ENCODE results near the gene SDC3. TPM values are rescaled to one million over a fixed set of nuclear protein-coding genes. Genes with fewer than 3 reads are reported as not detected.
A peak's percentile ranks its signal among the peaks of the same experiment; 100 is the strongest.

Gene SDC3
- total RNA-seq, 4 donors from 2014 or later = 4.3 to 23.5 (median 14.5) TPM

GRCh38 chr1:30823969-30824735, 84.4 kb downstream of the SDC3 start:
- intact Hi-C loops (cut with DNase I; ENCODE audit: low total_unique reads) = no loop called here
- no peak for TF ChIP-seq POLR2A (IDR thresholded peaks at IDR 0.05)
- TF ChIP-seq CTCF (IDR thresholded peaks at IDR 0.05) = no peak
- 0 to 1% methylated on average over 39 to 44 of the region's 44 CpGs for WGBS, 2 donors
- peak; percentile 87 to 98 for DNase-seq (ENCODE audit: low spot score in 2 of 2)
- peak overlapping the region; percentile 4 for H3K4me3 ChIP-seq (ENCODE audit: low read depth, poor library complexity, severe bottlenecking)

- no peak for DNase-seq (ENCODE audit: low spot score in 2 of 2)
- TF ChIP-seq POLR2A (IDR thresholded peaks at IDR 0.05) = no peak
- TF ChIP-seq CTCF (IDR thresholded peaks at IDR 0.05) = no peak
- H3K4me3 ChIP-seq (ENCODE audit: low read depth, poor library complexity, severe bottlenecking) = no peak overlapping the region
Observed at GRCh38 chr1:30823627-30823968, 85.0 kb downstream of the SDC3 start.

GRCh38 chr1:30822966-30823581, 85.5 kb downstream of the SDC3 start:
- 61% methylated on average over 6 of the region's 6 CpGs for WGBS, 2 donors
- no peak for TF ChIP-seq CTCF (IDR thresholded peaks at IDR 0.05)
- no peak for TF ChIP-seq POLR2A (IDR thresholded peaks at IDR 0.05)
- no peak overlapping the region for H3K4me3 ChIP-seq (ENCODE audit: low read depth, poor library complexity, severe bottlenecking)
- DNase-seq (ENCODE audit: low spot score in 2 of 2) = no peak
- intact Hi-C loops (cut with DNase I; ENCODE audit: low total_unique reads) = no loop called here

More at GRCh38 chr1:30823627-30823968, 85.0 kb downstream of the SDC3 start:
- intact Hi-C loops (cut with DNase I; ENCODE audit: low total_unique reads) = no loop called here
- 50 to 61% methylated on average over 3 of the region's 3 CpGs for WGBS, 2 donors

GRCh38 chr1:30822006-30822405, 86.6 kb downstream of the SDC3 start:
- no peak for TF ChIP-seq POLR2A (IDR thresholded peaks at IDR 0.05)
- no peak for TF ChIP-seq CTCF (IDR thresholded peaks at IDR 0.05)
- no peak overlapping the region for H3K4me3 ChIP-seq (ENCODE audit: low read depth, poor library complexity, severe bottlenecking)
- intact Hi-C loops (cut with DNase I; ENCODE audit: low total_unique reads) = no loop called here
- no peak for DNase-seq (ENCODE audit: low spot score in 2 of 2)
- WGBS, 2 donors = 47 to 89% methylated on average over 1 of the region's 1 CpG

GRCh38 chr1:30820299-30820698, 88.3 kb downstream of the SDC3 start:
- WGBS, 2 donors = 74 to 75% methylated on average over 4 of the region's 5 CpGs
- no peak for DNase-seq (ENCODE audit: low spot score in 2 of 2)
- no peak for TF ChIP-seq POLR2A (IDR thresholded peaks at IDR 0.05)
- TF ChIP-seq CTCF (IDR thresholded peaks at IDR 0.05) = no peak
- no peak overlapping the region for H3K4me3 ChIP-seq (ENCODE audit: low read depth, poor library complexity, severe bottlenecking)
- intact Hi-C loops (cut with DNase I; ENCODE audit: low total_unique reads) = no loop called here

Other genes with a start within 250 kb of the SDC3 start
- gene MATN1, start 185.2 kb downstream of the SDC3 start, total RNA-seq = not detected
- 10 to 100 TPM in 3 of 4 donors, 1 to 10 TPM in 1; 8.7 to 21.5 (median 15.6) TPM for gene LAPTM5, start 151.0 kb downstream of the SDC3 start, total RNA-seq
- gene PUM1, start 157.0 kb upstream of the SDC3 start, total RNA-seq = 100 to 1,000 TPM in 3 of 4 donors, 10 to 100 TPM in 1; 83.2 to 118 (median 106) TPM

Measured in lower leg skin (tissue), 4 donors.